Measurements from ENCODE around the gene STX2. TPM values are rescaled to one million over a fixed set of nuclear protein-coding genes. Genes with fewer than 3 reads are reported as not detected.

STX2 gene
- total RNA-seq, 2 donors from 2014 or later, result 2.9 to 7.1 TPM

DNA sequence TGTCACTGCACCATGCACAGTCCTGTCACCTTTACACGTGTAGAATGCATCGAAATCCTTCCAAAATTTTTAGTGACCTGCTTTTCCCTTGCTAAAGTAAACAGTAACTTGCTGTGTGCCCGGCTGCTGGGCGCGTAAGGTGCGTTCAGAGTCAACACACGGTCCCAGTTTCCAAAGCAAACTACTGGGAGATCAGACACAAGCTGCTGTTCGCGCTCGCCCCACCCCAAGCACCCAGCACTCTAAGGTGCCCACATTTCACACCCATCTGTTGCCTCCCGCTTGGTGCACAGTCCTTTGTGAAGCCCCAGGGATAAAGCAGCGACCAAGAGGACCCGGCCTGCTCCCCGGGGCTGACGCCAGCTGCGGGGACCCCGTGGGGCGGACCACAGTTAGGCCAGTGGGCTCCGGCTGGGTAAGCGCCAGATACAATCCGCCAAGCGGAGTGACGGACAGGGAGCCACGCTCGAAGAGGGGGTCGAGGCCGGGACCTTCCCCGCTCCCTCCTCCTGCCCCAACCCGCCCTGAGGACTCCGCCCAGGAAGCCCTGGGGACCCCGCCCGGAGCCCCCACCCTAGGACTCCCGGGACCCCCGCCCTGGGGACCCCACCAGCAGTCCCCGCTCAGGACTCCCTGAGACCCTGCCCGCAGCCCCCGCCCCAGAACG, 633 bp downstream of the STX2 start:
- peak; percentile 35 for ATAC-seq
- DNase-seq, result peak; percentile 29 to 41
- intact Hi-C loops (cut with DNase I, micrococcal nuclease), result no loop called here

DNA sequence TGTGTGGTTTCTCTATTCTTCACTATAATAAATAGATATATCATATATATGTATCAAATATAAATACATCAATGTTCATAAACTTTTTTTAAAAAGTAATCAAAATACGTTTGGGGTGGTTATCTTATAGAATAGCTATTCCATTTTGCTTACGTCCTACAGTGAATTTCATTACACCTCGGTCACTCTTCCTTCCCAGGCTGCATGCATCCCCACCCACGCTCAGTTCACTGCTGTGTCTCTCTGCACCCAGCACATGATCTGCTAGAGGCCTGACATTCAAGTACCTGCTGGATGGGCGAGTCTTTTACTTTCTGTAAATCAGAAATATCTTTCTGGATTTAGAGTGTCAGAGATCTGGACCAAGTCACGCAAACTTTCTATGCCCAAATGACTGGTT, 3.6 kb downstream of the STX2 start:
- DNase-seq (no peak), ATAC-seq (no peak)
- intact Hi-C loops (cut with DNase I, micrococcal nuclease), result no loop called here

DNA sequence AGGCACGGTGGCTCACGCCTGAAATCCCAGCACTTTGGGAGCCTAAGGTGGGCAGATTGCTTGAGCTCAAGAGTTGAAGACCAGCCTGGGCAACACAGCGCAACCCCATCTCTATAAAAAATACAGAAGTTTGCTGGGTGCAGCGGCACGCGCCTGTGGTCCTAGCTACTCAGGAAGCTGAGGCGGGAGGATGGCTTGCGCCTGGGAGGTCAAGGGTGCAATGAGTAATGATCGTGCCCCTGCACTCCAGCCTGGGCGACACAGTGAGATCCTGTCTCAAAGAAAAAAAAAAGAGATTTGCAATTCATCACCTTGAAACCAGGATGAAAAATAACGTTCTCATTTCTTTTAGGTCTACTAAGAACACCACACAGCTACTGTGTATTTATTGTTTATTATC, 4.0 kb downstream of the STX2 start:
- intact Hi-C loops (cut with DNase I, micrococcal nuclease), result no loop called here
- DNase-seq (peak in 1 of 2 donors; percentile 12), ATAC-seq (no peak)

- intact Hi-C loops (cut with DNase I, micrococcal nuclease), result no loop called here
- DNase-seq (peak in 1 of 2 donors; percentile 9), ATAC-seq (no peak)
Observed at GRCh38 chr12:130832561-130833209, 6.4 kb downstream of the STX2 start.

- DNase-seq (no peak), ATAC-seq (no peak)
- intact Hi-C loops (cut with DNase I, micrococcal nuclease), result no loop called here
Observed at GRCh38 chr12:130831876-130832405, 7.1 kb downstream of the STX2 start.

DNA sequence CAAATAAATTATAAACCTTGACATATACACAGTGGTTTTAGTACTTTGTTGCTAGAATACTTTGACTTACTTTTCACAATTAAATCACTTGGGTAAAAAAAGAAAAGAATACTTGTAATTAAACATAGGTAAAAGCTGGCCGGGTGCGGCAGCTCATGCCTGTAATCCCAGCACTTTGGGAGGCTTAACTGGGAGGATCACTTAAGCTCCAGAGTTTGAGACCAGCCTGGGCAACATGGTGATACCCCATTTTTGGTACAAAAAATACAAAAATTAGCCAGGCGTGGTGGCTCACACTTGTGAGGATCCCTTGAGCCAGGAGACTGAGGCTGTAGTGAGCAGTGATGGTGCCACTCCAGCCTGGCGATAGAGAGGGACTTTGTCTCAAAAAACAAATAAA, 7.8 kb downstream of the STX2 start:
- DNase-seq (no peak), ATAC-seq (no peak)
- intact Hi-C loops (cut with DNase I, micrococcal nuclease), result no loop called here

DNA sequence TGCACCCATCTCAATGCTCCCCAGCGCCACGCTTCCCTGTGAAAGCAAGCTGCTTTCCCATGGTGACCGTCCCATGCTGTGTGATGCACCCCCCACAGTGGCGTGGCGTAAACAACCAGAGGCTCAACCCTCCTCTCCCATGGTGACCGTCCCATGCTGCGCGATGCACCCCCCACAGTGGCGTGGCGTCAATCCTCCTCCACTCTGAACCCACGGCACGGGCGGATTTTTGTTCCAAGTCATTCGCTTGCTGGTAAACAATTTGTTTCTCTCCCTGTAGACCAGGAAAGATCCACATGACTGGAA, 8.9 kb downstream of the STX2 start:
- DNase-seq (no peak), ATAC-seq (no peak)
- intact Hi-C loops (cut with DNase I, micrococcal nuclease), result no loop called here

DNA sequence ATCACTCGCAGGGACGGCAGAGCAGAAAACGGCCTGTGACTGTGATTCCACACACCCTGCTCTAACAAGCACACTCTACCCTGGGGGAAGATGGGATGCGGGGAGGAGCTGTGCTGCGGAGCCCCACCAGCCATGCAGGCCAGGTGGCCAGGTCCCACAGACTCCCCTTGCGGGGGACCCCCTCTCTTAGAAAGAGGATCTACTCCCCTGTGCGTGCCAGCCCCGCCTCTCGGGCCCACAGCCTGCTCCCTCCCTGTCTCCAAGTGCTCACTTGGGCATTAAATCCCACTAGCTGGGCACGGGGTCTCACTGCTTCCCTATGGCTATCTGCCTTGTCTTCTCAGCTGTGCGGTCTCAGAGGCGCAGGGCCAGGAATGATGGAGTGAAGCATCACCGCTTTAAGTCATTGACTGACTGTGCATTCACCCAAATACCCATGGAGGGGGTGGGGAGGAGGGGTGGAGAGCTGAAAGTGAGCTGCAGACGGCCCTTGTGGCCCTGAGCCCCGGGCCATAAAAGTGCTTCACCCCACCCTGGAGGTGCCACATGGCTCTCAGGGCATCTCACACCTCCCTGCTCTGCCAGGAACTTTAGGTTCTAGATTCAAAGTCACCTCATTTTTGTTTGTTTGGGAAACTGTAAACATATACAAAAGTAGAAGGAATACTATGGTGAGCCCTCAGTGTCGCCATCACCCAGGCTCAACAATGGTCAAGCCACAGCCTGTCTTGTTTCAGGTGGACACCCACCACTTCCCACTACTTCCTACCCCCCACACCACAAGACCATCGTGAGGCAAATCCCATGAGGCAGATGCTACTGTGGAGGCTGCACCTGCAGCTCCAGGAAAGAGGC, 9.4 kb downstream of the STX2 start:
- no peak for DNase-seq
- no peak for ATAC-seq
- intact Hi-C loops (cut with DNase I, micrococcal nuclease), result no loop called here

DNA sequence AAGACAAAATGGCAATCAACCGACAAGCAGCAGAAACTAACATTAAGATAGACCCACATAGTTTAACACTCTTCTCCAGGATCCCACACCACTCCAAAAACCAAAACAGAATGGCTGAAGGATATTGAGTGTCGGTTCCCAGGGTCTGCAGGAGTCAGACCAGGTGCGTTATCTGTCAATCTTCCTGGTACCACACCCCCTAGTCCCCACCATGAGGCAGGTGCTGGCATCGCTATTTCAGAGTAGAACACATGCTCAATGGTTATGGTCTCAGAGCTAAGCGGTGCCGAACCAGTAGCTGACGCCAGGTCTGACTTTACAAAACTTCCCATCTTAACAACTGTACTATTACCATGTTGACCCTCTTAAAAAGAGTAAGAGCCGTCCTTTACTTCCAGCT, 10.2 kb downstream of the STX2 start:
- intact Hi-C loops (cut with DNase I, micrococcal nuclease), result no loop called here
- DNase-seq, result no peak
- no peak for ATAC-seq

DNA sequence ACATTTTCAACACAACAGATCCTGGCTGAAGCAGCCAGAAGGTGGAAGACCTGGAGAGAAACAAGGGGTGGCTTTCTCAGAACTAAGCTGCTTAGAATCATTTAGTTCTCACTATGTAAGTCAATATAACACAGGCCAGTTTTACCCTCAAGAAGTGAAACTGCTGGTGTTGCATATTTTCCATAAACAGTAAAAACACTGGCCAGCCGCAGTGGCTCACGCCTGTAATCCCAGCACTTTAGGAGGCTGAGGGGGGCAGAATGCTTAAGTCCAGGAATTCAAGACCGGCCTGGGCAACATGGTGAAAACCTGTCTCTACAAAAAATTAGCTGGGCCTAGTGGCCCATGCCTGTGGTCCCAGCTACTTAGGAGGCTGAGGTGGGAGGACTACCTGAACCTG, 11.6 kb downstream of the STX2 start:
- intact Hi-C loops (cut with DNase I, micrococcal nuclease), result no loop called here
- DNase-seq (peak in 1 of 2 donors; percentile 14), ATAC-seq (no peak)

- intact Hi-C loops (cut with DNase I, micrococcal nuclease), result no loop called here
- DNase-seq (peak in 1 of 2 donors; percentile 32), ATAC-seq (peak; percentile 75)
Observed at GRCh38 chr12:130826151-130826801, 12.8 kb downstream of the STX2 start.

DNA sequence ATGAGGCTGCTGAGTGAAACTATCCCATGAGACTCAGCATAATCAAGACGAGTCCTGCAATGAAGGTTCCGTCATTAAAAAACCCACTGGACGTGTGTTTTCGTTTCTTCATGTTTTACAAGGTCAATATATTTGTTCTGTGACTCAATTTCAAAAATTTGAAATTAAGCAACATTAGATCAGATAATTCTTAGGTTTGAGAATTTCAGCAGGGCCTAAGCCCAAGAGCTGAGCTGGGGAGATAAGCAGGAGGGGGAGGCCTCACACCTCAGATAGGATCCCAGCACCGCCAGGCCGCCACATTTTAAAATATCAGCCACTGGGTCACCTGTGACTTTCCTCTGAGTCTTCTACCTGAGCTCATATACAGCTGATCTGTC, 13.3 kb downstream of the STX2 start:
- intact Hi-C loops (cut with DNase I, micrococcal nuclease), result no loop called here
- DNase-seq (no peak), ATAC-seq (no peak)

DNA sequence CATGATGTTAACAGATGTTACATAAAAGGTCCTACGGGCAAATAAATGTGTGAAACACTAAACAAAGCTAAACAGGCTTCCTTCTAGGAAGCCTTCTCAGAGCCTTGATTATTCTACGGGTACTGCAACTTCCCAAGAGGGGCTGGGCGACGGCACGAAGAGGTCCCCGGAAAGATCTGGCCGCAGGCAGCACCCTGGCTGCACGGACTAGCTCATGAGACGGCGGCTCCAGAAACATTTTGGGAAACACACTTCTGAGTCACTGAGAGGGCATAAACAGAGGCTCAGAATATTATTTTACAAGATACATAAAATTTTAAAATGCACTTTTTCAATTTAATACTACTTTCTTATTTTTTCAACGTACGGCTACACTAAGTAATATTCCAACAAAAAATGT, 19.4 kb downstream of the STX2 start:
- DNase-seq, result no peak
- no peak for ATAC-seq
- intact Hi-C loops (cut with DNase I, micrococcal nuclease), result no loop called here

DNA sequence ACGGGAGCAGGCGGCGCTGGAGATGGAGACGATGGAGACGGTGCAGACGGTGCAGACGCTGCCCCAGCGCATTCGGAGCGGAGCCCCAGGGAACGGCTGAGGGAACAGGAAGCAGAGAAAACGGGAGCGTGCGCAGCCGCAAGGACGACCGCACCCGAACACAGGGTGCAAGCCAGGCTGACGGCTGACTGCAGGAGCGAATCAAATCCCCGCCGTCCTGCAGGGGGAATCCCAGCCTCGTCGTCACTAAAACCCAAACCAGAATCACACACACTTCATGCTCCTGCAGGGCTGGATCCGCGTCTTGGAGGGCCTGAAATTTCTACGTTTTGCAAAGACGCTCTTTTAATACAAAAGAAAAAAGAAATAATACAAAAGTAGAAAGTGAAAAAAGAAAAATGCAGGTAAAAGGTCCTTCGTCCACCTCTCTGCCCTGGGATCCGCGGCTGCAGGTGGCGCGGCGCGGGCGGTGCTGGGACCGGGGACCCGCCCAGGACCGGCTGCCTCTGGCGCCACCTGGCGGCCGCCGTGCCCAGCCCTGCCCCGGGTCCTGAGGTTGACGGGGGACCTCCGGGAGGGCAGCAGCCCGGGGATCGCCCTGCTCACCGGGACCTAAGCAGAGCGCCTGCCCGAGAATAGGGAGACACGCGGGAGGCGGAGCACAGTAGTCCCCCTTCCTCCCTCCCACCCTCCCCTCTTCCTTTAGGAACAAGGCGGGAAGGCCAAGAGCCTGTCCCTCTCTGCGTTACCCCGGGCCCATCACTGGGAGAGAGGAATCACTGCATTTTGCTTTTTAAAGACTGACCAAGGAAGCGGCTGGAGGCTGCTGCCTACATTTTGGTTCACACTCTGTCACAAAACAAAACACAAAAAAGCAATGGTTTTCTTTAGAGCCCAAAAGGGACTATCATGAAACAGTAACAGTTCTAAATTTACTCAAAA, 20.1 kb downstream of the STX2 start:
- intact Hi-C loops (cut with DNase I, micrococcal nuclease), result no loop called here
- peak; percentile 69 to 83 for DNase-seq
- ATAC-seq, result peak; percentile 94

GRCh38 chr12:130818272-130818634, 20.8 kb downstream of the STX2 start:
- intact Hi-C loops (cut with DNase I, micrococcal nuclease), result no loop called here
- ATAC-seq (peak; percentile 50), DNase-seq (no peak)

GRCh38 chr12:130817804-130818203, 21.2 kb downstream of the STX2 start:
- intact Hi-C loops (cut with DNase I, micrococcal nuclease), result no loop called here
- ATAC-seq, result no peak
- DNase-seq, result no peak

GRCh38 chr12:130816097-130816496, 23.0 kb downstream of the STX2 start:
- intact Hi-C loops (cut with DNase I, micrococcal nuclease), result no loop called here

GRCh38 chr12:130815028-130815741, 23.9 kb downstream of the STX2 start:
- intact Hi-C loops (cut with DNase I, micrococcal nuclease), result no loop called here
- ATAC-seq (no peak), DNase-seq (no peak)

More at GRCh38 chr12:130816097-130816496, 23.0 kb downstream of the STX2 start:
- ATAC-seq (no peak), DNase-seq (no peak)
